Measurements from ENCODE around the gene SNIP1. TPM values are rescaled to one million over a fixed set of nuclear protein-coding genes. Genes with fewer than 3 reads are reported as not detected.
A peak's percentile ranks its signal among the peaks of the same experiment; 100 is the strongest.
"Not testable (repeated sequence)": the region's sequence is repeated elsewhere in the genome, so short reads cannot be mapped to it uniquely, and the experiment has no call there.

SNIP1 gene
- total and polyA plus RNA-seq, 8 donors: 3.6 to 132 (median 16.0) TPM

DNA sequence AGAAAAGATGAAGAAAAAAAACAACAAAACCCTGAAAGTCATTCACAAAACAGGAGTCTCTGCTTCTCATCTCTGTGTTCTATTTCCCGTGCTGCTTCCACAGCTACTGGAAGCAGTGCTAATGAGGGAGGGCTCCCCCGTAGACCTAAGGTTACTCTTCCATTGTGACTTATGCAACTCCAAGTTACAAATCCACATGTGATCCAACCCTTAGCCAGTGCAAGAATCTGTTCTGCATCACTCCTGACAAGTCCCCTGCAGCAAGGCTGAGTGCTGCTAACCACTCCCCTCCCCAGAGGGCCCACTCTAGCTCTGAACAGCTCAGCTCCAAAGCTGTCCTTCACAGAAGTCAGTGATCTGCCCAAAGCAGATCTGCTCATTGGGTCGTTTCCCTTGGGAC lies 12.9 kb upstream of the SNIP1 start:
- peak in 1 of 2 donors; percentile 24 for DNase-seq
- peak overlapping the region in 2 of 5 donors; percentile 30 to 57 for H3K27ac ChIP-seq
- intact Hi-C loops (cut with DNase I; ENCODE audit: low total_unique reads): no loop called here

DNA sequence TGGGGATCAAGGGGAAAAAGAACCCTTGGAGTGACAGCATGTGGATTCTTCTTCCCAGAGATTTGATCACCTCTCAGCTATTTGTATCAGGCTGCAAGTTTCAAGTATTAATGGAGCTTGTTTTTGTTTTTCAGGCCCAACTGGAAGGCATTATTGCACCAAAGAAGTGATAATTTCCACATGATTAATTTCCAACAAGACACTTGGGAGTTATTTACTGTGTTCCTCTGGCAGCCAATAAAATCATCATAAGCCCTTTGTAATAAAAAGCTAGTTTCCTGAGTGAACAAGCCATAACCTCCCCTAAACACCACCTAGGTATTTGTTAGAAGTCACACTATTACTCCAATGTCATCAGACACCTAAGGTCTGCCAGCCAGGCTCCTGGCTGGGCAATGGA lies 10.8 kb upstream of the SNIP1 start:
- Histone ChIP-seq H3K36me3 (peaks cover 47 to 89% (median 87%) of the 10 kb centered on the region in 4 donors), H3K27me3 (no peaks in the 10 kb centered on the region), H3K4me1 (peaks cover 0 to 17% (median 0%) of the 10 kb centered on the region in 4 donors), H3K4me3 (no peak overlapping the region), H3K27ac (peak overlapping the region in 1 of 5 donors; percentile 14), H3K9me3 (no peaks in the 10 kb centered on the region)
- no peak for TF ChIP-seq EP300 (IDR thresholded peaks at IDR 0.05)
- no peak for DNase-seq
- intact Hi-C loops (cut with DNase I; ENCODE audit: low total_unique reads): no loop called here

More for the DNA sequence above, 12.9 kb upstream of the SNIP1 start:
- H3K36me3 ChIP-seq: peaks cover 50 to 100% (median 99%) of the 10 kb centered on the region in 4 donors
- no peaks in the 10 kb centered on the region for H3K27me3 ChIP-seq
- H3K9me3 ChIP-seq: no peaks in the 10 kb centered on the region
- H3K4me3 ChIP-seq: no peak overlapping the region
- WGBS, 5 donors: 67 to 86% (median 84%) methylated on average over 3 of the region's 3 CpGs
- peaks cover 0 to 17% (median 0%) of the 10 kb centered on the region in 4 donors for H3K4me1 ChIP-seq
- TF ChIP-seq POLR2AphosphoS5 (IDR thresholded peaks at IDR 0.05): peak; percentile 20 to 88 (median 57)
- TF ChIP-seq EP300 (IDR thresholded peaks at IDR 0.05): peak; percentile 47
- no peak for TF ChIP-seq POLR2A (IDR thresholded peaks at IDR 0.05)

DNA sequence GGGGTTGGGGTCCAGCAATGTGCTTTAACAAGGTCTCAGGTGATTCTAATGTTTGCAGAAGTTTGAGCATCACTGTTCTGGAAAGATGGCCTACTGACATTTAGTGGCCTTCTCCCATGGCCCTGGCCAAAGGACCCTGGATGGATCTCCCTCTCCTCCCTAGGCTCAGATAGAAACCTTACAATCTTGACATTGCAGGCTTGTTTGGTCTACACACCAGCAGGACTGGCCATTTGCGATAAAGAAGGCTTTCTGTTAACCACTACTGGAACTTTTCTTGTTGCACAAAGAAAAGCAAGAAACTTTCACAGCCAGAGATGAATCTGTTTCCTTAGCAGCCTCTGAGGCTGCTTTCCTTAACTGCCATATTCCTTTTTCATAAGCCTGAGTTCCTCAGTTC lies 8.9 kb upstream of the SNIP1 start:
- TF ChIP-seq CTCF (IDR thresholded peaks at IDR 0.05) (no peak), POLR2AphosphoS5 (IDR thresholded peaks at IDR 0.05) (no peak), POLR2A (IDR thresholded peaks at IDR 0.05) (no peak), EP300 (IDR thresholded peaks at IDR 0.05) (no peak)
- Histone ChIP-seq H3K4me1 (peaks cover 0 to 17% (median 0%) of the 10 kb centered on the region in 4 donors), H3K27ac (no peak overlapping the region), H3K27me3 (no peaks in the 10 kb centered on the region), H3K4me3 (no peak overlapping the region), H3K9me3 (no peaks in the 10 kb centered on the region), H3K36me3 (peaks cover 36 to 84% (median 69%) of the 10 kb centered on the region in 4 donors)
- 71 to 91% (median 80%) methylated on average over 1 of the region's 1 CpG for WGBS, 5 donors
- intact Hi-C loops (cut with DNase I; ENCODE audit: low total_unique reads): no loop called here
- no peak for DNase-seq

GRCh38 chr1:37561133-37562132 lies 7.3 kb upstream of the SNIP1 start:
- TF ChIP-seq CTCF (IDR thresholded peaks at IDR 0.05) (peak in 2 of 7 experiments; percentile 21 to 33), POLR2AphosphoS5 (IDR thresholded peaks at IDR 0.05) (no peak)
- no peak overlapping the region for H3K4me3 ChIP-seq
- no peaks in the 10 kb centered on the region for H3K9me3 ChIP-seq
- intact Hi-C loops (cut with DNase I; ENCODE audit: low total_unique reads): no loop called here
- H3K36me3 ChIP-seq: peaks cover 23 to 69% (median 53%) of the 10 kb centered on the region in 4 donors
- WGBS, 5 donors: 91 to 96% (median 94%) methylated on average over 17 to 21 of the region's 21 CpGs
- H3K27me3 ChIP-seq: no peaks in the 10 kb centered on the region
- no peak overlapping the region for H3K27ac ChIP-seq
- H3K4me1 ChIP-seq: peaks cover 8 to 26% (median 13%) of the 10 kb centered on the region in 4 donors
- peak in 1 of 2 donors; percentile 37 for DNase-seq

GRCh38 chr1:37560401-37561132 lies 6.5 kb upstream of the SNIP1 start:
- H3K9me3 ChIP-seq: no peaks in the 10 kb centered on the region
- peaks cover 14 to 60% (median 45%) of the 10 kb centered on the region in 4 donors for H3K36me3 ChIP-seq
- peaks cover 13 to 24% (median 20%) of the 10 kb centered on the region in 4 donors for H3K4me1 ChIP-seq
- H3K27me3 ChIP-seq: no peaks in the 10 kb centered on the region
- H3K27ac ChIP-seq: no peak overlapping the region
- TF ChIP-seq POLR2A (IDR thresholded peaks at IDR 0.05): no peak
- TF ChIP-seq CTCF (IDR thresholded peaks at IDR 0.05): no peak
- TF ChIP-seq EP300 (IDR thresholded peaks at IDR 0.05): no peak
- no peak for TF ChIP-seq POLR2AphosphoS5 (IDR thresholded peaks at IDR 0.05)
- H3K4me3 ChIP-seq: no peak overlapping the region
- intact Hi-C loops (cut with DNase I; ENCODE audit: low total_unique reads): no loop called here
- DNase-seq: no peak
- 71 to 81% (median 77%) methylated on average over 10 of the region's 10 CpGs for WGBS, 5 donors

- 62 to 78% (median 67%) methylated on average over 12 of the region's 12 CpGs for WGBS, 5 donors
- H3K4me3 ChIP-seq; H3K9me3 ChIP-seq; DNase-seq; intact Hi-C loops (cut with DNase I; ENCODE audit: low total_unique reads); H3K27ac ChIP-seq; H3K27me3 ChIP-seq: not testable (repeated sequence)
- Histone ChIP-seq H3K4me1 (peaks cover 13 to 24% (median 20%) of the 10 kb centered on the region in 4 donors), H3K36me3 (peaks cover 9 to 54% (median 39%) of the 10 kb centered on the region in 4 donors)
Measured at GRCh38 chr1:37559957-37560379, 5.9 kb upstream of the SNIP1 start.
